Liver (tissue), 9 donors: Measurements from ENCODE around the gene C22orf42. TPM values are rescaled to one million over a fixed set of nuclear protein-coding genes. Genes with fewer than 3 reads are reported as not detected.
A peak's percentile ranks its signal among the peaks of the same experiment; 100 is the strongest.

Experiments
- DNase-seq: peaks from one replicate; pipeline ENCODE4 v3.0.0-alpha.2; 2017; ENCODE audit warnings: low spot score
- H3K27ac ChIP-seq, 2 donors: one replicate each; pipeline ENCODE4 v1.7.0; 2013; ENCODE audit warnings: inconsistent platforms in 2 of 2, low read length in 2 of 2, control low read depth in 1 of 2, low read depth in 1 of 2, mild to moderate bottlenecking in 1 of 2
- H3K27me3 ChIP-seq, 4 donors: one replicate each; pipeline versions ENCODE4 v1.6.1 to v1.7.0; 2013; ENCODE audit warnings: low read length in 3 of 4, inconsistent platforms in 1 of 4, mild to moderate bottlenecking in 1 of 4, moderate library complexity in 1 of 4; ENCODE audit not compliant: control insufficient read depth in 4 of 4, insufficient read depth in 4 of 4
- H3K36me3 ChIP-seq, 4 donors: one replicate each; pipeline versions ENCODE4 v1.6.1 to v1.7.0; 2013; ENCODE audit warnings: low read length in 3 of 4, mild to moderate bottlenecking in 3 of 4, low read depth in 1 of 4, moderate library complexity in 1 of 4; ENCODE audit not compliant: control insufficient read depth in 4 of 4, insufficient read depth in 3 of 4
- H3K4me1 ChIP-seq, 4 donors: one replicate each; pipeline versions ENCODE4 v1.6.1 to v1.7.0; 2013; ENCODE audit warnings: low read length in 3 of 4, mild to moderate bottlenecking in 3 of 4, moderate library complexity in 1 of 4; ENCODE audit not compliant: control insufficient read depth in 4 of 4, insufficient read depth in 4 of 4
- H3K4me3 ChIP-seq, 3 donors: one replicate each; pipeline versions ENCODE4 v1.6.1 to v1.7.0; 2013; ENCODE audit warnings: low read length in 3 of 3, control low read depth in 1 of 3, low read depth in 1 of 3, mild to moderate bottlenecking in 1 of 3
- H3K9ac ChIP-seq, 2 donors: one replicate each; pipeline ENCODE4 v1.7.0; 2013; ENCODE audit warnings: low read length in 2 of 2, mild to moderate bottlenecking in 2 of 2, moderate library complexity in 2 of 2, control low read depth in 1 of 2, low read depth in 1 of 2
- H3K9me3 ChIP-seq, 4 donors: one replicate each; pipeline versions ENCODE4 v1.6.1 to v1.7.0; 2013; ENCODE audit warnings: low read length in 3 of 4; ENCODE audit not compliant: control insufficient read depth in 4 of 4
- FOXA2 ChIP-seq: IDR thresholded peaks from 2 replicates; pipeline ENCODE4 v1.6.1; 2016; ENCODE audit warnings: antibody characterized with exemption
- HNF4A ChIP-seq, 2 donors: conservative IDR thresholded peaks; 2 replicates each; pipeline ENCODE4 v1.6.1; 2016; ENCODE audit warnings: antibody characterized with exemption in 2 of 2, mild to moderate bottlenecking in 2 of 2
- HNF4G ChIP-seq: IDR thresholded peaks from 2 replicates; pipeline ENCODE4 v1.6.1; 2016; ENCODE audit warnings: antibody characterized with exemption
- RAD21 ChIP-seq, 2 donors: IDR thresholded peaks; 2 replicates each; pipeline ENCODE4 v1.6.1; 2016; ENCODE audit warnings: antibody characterized with exemption in 2 of 2, mild to moderate bottlenecking in 2 of 2
- REST ChIP-seq: IDR thresholded peaks from 2 replicates; pipeline ENCODE4 v1.6.1; 2016; ENCODE audit warnings: antibody characterized with exemption, mild to moderate bottlenecking
- RXRA ChIP-seq, 2 donors: IDR thresholded peaks; 2 replicates each; pipeline ENCODE4 v1.6.1; 2017 to 2018; ENCODE audit warnings: antibody characterized with exemption in 2 of 2, mild to moderate bottlenecking in 1 of 2
- SP1 ChIP-seq: IDR thresholded peaks from 2 replicates; pipeline ENCODE4 v1.6.1; 2018; ENCODE audit warnings: antibody characterized with exemption, mild to moderate bottlenecking
- YY1 ChIP-seq: IDR thresholded peaks from 2 replicates; pipeline ENCODE4 v1.6.1; 2016; ENCODE audit warnings: antibody characterized with exemption, mild to moderate bottlenecking
- WGBS: extraction: QIAGEN DNeasy Blood & Tissue Kit; methylation state at CpG from one replicate; pipeline ENCODE4 v1.1.7; 2013; 5-methylcytosine and 5-hydroxymethylcytosine counted together
- polyA plus RNA-seq, 2 donors: library from polyadenylated mRNA; stranded (reverse) in 1 of 2; unstranded in 1 of 2; fragments of 200-250 nt in 1 of 2; fragments of >200 nt in 1 of 2; fragmentation: Nextera tagmentation in 1 of 2; extraction: Ambion mirVana in 1 of 2; gene quantifications; one replicate each; pipeline versions ENCODE4 v1.2.1 to v1.2.3, GENCODE V29; 2013 to 2015
- total RNA-seq, 2 donors: library from RNA; depleted of rRNA; stranded (reverse); fragments of >200 nt; gene quantifications; one replicate each; pipeline ENCODE4 v1.2.3, GENCODE V29; 2014
- TF ChIP-seq, protein P1 (sequence below): IDR thresholded peaks from 2 replicates; pipeline ENCODE4 v1.6.1; 2016; ENCODE audit warnings: antibody characterized with exemption
- TF ChIP-seq, protein P2 (sequence below): fragments of 150-350 bp; IDR thresholded peaks from 2 replicates; pipeline ENCODE4 v1.5.1; 2017; ENCODE audit warnings: improper control_type of control experiment, low read depth, low read length; ENCODE audit not compliant: missing input control
- donor health status: healthy.
- donor health status: healthy.
- donor health status: healthy.
- donor health status: healthy.
- donor health status: healthy.

Gene C22orf42
- total and polyA plus RNA-seq, 4 donors, result not detected

GRCh38 chr22:32206774-32207758, 48.0 kb upstream of the C22orf42 start:
- Histone ChIP-seq H3K4me3 (no peak overlapping the region), H3K36me3 (no peaks in the 10 kb centered on the region), H3K27ac (no peak overlapping the region), H3K4me1 (peaks cover 3 to 25% (median 12%) of the 10 kb centered on the region in 4 donors), H3K27me3 (no peaks in the 10 kb centered on the region), H3K9ac (no peak overlapping the region), H3K9me3 (no peaks in the 10 kb centered on the region)
- 79% methylated on average over 22 of the region's 22 CpGs for WGBS
- peak; percentile 51 for DNase-seq
- TF ChIP-seq YY1 (no peak), HNF4A (conservative IDR thresholded peaks at IDR 0.05) (peak in 1 of 2 donors; percentile 81), REST (no peak), RAD21 (IDR thresholded peaks at IDR 0.05) (peak; percentile 53 to 83), SP1 (peak; percentile 35), RXRA (IDR thresholded peaks at IDR 0.05) (peak in 1 of 2 donors; percentile 19), FOXA2 (no peak), HNF4G (peak; percentile 45)
- TF ChIP-seq, protein P1, sequence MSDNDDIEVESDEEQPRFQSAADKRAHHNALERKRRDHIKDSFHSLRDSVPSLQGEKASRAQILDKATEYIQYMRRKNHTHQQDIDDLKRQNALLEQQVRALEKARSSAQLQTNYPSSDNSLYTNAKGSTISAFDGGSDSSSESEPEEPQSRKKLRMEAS, result no peak
- TF ChIP-seq, protein P2, sequence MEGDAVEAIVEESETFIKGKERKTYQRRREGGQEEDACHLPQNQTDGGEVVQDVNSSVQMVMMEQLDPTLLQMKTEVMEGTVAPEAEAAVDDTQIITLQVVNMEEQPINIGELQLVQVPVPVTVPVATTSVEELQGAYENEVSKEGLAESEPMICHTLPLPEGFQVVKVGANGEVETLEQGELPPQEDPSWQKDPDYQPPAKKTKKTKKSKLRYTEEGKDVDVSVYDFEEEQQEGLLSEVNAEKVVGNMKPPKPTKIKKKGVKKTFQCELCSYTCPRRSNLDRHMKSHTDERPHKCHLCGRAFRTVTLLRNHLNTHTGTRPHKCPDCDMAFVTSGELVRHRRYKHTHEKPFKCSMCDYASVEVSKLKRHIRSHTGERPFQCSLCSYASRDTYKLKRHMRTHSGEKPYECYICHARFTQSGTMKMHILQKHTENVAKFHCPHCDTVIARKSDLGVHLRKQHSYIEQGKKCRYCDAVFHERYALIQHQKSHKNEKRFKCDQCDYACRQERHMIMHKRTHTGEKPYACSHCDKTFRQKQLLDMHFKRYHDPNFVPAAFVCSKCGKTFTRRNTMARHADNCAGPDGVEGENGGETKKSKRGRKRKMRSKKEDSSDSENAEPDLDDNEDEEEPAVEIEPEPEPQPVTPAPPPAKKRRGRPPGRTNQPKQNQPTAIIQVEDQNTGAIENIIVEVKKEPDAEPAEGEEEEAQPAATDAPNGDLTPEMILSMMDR, result peak; percentile 63

GRCh38 chr22:32205974-32206773, 47.1 kb upstream of the C22orf42 start:
- DNase-seq, result no peak
- 91% methylated on average over 30 of the region's 30 CpGs for WGBS
- no peaks in the 10 kb centered on the region for H3K36me3 ChIP-seq
- H3K9me3 ChIP-seq, result no peaks in the 10 kb centered on the region
- no peaks in the 10 kb centered on the region for H3K27me3 ChIP-seq
- no peak overlapping the region for H3K9ac ChIP-seq
- no peak overlapping the region for H3K4me3 ChIP-seq
- peaks cover 3 to 25% (median 12%) of the 10 kb centered on the region in 4 donors for H3K4me1 ChIP-seq
- no peak for TF ChIP-seq HNF4A (conservative IDR thresholded peaks at IDR 0.05)
- H3K27ac ChIP-seq, result no peak overlapping the region
